Fibroblast of gingiva (primary cell): ENCODE data around the gene ANKRD13A.
"Not testable (repeated sequence)": the region's sequence is repeated elsewhere in the genome, so short reads cannot be mapped to it uniquely, and the experiment has no call there.

ENCODE experiments used
- DNase-seq: peaks from one replicate; pipeline ENCODE4 v3.0.0-alpha.2; 2011; ENCODE audit warnings: low read depth

ANKRD13A gene

DNA sequence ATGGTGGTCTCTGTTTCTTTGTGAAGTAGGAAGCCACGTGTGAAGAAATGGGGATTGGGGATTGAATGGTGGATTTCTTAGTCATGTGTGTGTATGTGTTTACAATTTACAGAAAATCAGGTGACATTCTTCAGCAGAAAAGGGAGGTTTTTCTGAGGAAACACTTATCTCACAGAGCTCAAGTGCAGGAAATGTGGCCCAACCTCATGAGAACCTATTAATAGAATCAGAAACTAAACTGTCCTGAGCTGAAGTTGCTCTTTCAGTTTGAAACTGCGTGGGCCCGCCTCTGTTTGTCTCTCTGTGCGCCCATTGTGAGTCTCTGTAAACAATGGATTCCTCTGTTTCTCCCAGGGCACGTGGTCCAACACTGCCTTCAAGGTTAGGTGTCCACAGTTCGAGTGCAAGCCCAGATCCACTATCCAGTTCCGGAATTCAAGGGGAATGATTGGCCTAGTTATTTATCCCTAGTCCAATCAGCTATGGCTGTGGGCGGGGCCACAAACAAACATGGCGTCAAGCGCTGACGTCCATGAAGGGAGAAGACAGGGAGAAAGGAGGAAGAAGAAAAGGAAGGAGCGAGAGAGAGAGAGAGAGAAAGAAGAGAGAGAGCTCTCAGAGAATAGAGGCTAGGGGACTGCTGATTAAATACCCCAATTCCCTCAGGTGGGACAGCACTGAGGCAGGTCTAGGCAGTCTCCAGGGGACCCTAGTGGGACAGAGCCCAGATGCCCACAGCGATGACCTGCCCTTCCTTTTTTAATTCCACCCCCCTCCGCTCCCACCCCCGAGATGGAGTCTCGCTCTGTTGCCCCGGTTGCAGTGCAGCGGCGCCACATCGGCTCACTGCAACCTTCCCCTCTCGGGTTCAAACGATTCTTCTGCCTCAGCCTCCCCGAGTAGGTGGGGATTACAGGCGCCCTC lies 80.5 kb downstream of the ANKRD13A start:
- DNase-seq: no peak

DNA sequence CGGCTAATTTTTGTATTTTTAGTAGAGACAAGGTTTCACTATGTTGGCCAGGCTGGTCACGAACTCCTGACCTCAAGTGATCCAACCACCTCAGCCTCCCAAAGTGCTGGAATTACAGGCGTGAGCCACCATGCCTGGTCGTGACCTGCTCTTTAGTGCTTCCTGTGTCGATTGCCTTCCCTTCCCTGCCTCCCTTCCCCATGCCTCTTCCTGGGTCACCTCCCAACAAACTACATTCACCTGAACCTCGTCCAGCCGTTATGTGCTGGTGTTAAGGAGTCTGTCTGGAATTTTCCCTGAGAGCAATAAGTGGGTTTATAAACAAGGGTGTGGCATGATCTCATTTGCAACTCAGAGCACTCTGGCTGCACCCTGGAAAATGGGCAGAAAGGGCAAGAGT lies 81.2 kb downstream of the ANKRD13A start:
- no peak for DNase-seq

DNA sequence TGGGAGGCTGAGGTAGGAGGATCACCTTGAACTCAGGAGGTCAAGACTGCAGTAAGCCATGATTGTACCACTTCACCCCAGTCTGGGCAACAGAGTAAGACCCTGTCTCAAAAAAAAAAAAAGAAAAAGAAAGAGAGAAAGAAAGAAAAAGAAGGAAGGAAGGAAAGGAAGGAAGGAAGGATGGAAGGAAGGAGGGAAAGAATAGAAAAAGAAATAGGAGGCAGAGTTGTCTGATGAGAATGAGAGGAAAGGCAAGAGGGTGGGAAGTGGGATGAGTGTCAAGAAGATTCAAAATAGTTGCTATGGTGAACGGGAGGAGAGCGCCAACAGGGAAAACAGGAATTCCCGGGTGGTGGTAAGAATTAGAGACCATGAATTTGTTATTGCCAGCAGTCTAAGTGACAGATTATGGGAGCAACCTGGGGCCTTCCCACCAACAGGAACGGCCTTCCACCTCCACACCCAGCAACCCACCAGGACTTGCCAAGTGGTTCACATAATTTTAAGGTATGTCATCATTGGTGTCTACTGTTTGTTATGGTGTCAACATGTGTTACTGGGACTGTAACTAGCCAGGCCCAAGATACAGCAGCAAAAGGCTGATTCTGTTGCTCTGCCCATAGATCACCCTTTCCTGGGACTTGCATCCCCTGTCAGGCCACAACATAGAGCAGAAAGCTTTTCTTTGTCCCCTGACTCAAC lies 85.2 kb downstream of the ANKRD13A start:
- DNase-seq: no peak

DNA sequence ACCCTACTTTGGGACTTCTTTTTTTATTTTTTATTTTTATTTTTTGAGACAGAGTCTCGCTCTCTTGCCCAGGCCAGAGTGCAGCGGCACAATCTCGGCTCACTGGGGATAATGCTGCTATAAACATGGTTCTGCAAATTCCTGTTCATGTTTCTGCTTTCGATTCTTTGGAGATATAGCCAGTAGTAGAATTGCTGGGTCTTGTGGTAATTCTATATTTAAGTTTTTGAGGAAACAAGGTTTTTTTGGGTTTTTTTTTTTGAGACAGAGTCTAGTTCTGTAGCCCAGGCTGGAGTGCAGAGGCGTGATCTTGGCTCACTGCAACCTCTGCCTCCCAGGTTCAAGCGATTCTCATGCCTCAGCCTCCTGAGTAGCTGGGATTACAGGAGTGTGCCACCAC lies 89.0 kb downstream of the ANKRD13A start:
- not testable (repeated sequence) for DNase-seq

DNA sequence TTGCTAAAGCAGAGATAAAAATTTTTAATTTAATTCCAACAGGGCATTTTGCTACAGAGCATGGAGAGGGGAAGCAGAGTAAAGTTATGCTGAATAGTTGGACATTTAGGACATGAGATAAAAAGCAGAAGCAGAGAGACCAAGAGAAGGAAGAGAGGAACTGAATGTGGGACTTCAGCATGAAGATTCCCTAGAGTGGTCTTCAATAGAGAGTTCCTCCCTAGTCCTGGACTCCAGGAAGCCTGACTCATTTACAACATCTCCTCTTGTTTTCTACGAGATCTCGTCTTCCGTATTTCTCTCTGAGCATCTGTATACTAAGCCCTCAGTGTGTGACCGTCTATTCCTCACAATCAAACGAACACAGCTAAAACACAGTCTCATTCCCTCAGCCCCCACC lies 89.7 kb downstream of the ANKRD13A start:
- DNase-seq: no peak
